GM19395 (cell line): ENCODE data around the gene APOBEC3F.
"Not testable (repeated sequence)": the region's sequence is repeated elsewhere in the genome, so short reads cannot be mapped to it uniquely, and the experiment has no call there.

Experiments used
- ATAC-seq: cut with Tn5 transposase; IDR thresholded peaks from one replicate; pipeline ENCODE4 v1.9.1; 2021; ENCODE audit warnings: mild to moderate bottlenecking, moderate library complexity; ENCODE audit not compliant: unreplicated experiment

Gene APOBEC3F

GRCh38 chr22:39040538-39041296 is at the start of gene APOBEC3F:
Gene APOBEC3F (plus strand): TSS chr22:39040864. CDS start chr22:39040961, 97 bp downstream.
- ATAC-seq, result peak; percentile 92

- ATAC-seq, result not testable (repeated sequence)
Measured at GRCh38 chr22:38992871-38993371, 47.7 kb upstream of the APOBEC3F start.

- ATAC-seq, result no peak
Measured at GRCh38 chr22:38996105-38996504, 44.6 kb upstream of the APOBEC3F start.

DNA sequence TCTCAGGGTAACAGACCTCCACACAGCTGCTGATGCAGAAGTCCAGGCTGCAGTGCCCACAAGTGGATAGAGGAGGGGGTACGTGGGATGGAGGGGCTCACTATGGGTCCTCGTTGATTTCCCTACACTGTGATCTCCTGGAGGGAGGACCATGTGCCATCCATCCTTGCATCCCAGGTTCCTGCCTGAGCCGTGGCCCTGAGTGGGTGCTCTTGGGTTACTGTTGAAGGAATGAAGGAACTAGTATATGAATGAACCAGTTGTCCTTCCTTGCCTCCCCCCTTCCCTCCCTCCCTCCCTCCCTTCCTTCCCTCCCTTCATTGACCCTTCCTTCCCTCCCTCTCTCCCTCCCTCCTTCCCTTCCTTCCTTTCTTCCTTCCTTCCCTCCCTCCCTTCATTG is 43.1 kb upstream of the APOBEC3F start:
- ATAC-seq, result no peak

- ATAC-seq, result no peak
Measured at GRCh38 chr22:39003165-39003638, 37.5 kb upstream of the APOBEC3F start.

DNA sequence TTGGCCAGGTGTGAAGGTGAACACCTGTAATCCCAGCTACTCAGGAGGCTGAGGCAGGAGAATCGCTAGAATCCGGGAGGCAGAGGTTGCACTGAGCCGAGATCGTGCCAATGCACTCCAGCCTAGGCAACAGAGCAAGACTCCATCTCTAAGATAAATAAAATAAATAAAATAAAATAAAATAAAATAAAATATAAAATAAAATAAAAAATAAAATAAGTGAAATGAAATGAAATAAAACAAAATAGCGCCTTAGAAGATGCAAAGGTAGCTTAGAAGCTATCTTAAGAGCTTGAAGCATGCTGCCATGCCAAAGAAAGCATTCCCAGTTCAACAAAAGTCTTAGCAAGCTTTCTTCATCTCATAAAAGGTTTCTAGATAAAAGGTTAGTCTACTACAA is 33.5 kb upstream of the APOBEC3F start:
- ATAC-seq, result no peak

GRCh38 chr22:39008271-39008850 is 32.3 kb upstream of the APOBEC3F start:
- ATAC-seq, result not testable (repeated sequence)

DNA sequence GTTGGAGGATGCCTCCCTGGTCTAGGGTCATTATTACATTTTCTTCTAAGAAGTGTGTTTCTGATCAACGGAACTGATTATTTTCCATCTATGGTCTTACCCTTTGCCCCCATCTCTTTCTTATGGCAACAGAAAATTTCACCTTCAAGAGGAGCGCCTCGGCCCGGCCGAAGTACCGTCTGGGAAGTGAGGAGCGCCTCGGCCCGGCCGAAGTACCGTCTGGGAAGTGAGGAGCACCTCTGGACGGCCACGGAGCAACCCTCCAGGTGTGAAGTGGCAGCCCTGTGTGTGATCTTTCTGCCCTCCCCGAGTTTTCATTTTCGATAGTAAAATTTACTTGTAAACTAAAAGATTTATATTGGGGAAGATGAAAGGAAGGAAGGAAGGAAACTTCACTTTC is 29.7 kb upstream of the APOBEC3F start:
- ATAC-seq, result no peak

- no peak for ATAC-seq
Measured at GRCh38 chr22:39012533-39013511, 27.8 kb upstream of the APOBEC3F start.

GRCh38 chr22:39013561-39013941 is 27.1 kb upstream of the APOBEC3F start:
- ATAC-seq, result not testable (repeated sequence)

GRCh38 chr22:39013942-39014722 is 26.5 kb upstream of the APOBEC3F start, which contains the start of gene APOBEC3C:
Gene APOBEC3C (plus strand): TSS chr22:39014257. CDS start chr22:39014363, 106 bp downstream.
- peak; percentile 90 for ATAC-seq

- not testable (repeated sequence) for ATAC-seq
Measured at GRCh38 chr22:39014723-39015121, 25.9 kb upstream of the APOBEC3F start.

- ATAC-seq, result no peak
Measured at GRCh38 chr22:39016592-39016991, 24.1 kb upstream of the APOBEC3F start.

DNA sequence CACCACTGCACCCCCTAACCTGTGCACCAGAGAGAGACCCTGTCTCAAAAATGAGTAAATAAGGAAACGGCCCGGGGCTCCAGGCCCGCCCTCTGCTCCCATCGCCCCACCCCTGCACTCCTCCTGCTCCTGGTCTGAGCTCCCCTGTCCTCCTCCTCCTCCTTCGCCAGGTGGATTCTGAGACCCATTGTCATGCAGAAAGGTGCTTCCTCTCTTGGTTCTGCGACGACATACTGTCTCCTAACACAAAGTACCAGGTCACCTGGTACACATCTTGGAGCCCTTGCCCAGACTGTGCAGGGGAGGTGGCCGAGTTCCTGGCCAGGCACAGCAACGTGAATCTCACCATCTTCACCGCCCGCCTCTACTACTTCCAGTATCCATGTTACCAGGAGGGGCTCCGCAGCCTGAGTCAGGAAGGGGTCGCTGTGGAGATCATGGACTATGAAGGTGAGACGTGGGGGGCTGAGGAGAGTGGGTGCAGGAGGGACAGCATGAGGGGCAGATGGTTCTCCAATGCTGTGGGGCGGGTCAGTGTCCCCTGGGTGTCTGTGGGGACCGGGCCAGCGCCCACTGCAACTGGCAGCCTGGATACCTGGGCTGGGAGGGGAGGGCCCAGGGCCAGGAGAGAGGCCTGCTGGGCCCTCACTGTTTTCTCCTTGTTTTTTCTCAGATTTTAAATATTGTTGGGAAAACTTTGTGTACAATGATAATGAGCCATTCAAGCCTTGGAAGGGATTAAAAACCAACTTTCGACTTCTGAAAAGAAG is 22.9 kb upstream of the APOBEC3F start:
- no peak for ATAC-seq

- not testable (repeated sequence) for ATAC-seq
Measured at GRCh38 chr22:39020021-39020651, 20.5 kb upstream of the APOBEC3F start.

- no peak for ATAC-seq
Measured at GRCh38 chr22:39021552-39022250, 19.0 kb upstream of the APOBEC3F start.

- no peak for ATAC-seq
Measured at GRCh38 chr22:39024519-39025308, 15.9 kb upstream of the APOBEC3F start.
